ENCODE data around the gene FAM174B.
A peak's percentile ranks its signal among the peaks of the same experiment; 100 is the strongest.

Gene FAM174B

GRCh38 chr15:92681141-92681631 is 25.6 kb upstream of the FAM174B start:
- TF ChIP-seq CREB1 (IDR thresholded peaks at IDR 0.05; ENCODE audit: low read depth) = no peak
- TF ChIP-seq FOXM1 (IDR thresholded peaks at IDR 0.05; ENCODE audit: borderline replicate concordance, low read depth) = no peak
- no peak for TF ChIP-seq REST (IDR thresholded peaks at IDR 0.05; ENCODE audit: low read depth)
- TF ChIP-seq YY1 (IDR thresholded peaks at IDR 0.05; ENCODE audit: low read depth) = no peak
- no peak for TF ChIP-seq ZBTB7A (IDR thresholded peaks at IDR 0.05; ENCODE audit: low read depth)
- peak; percentile 70 for TF ChIP-seq CEBPB (IDR thresholded peaks at IDR 0.05)

GRCh38 chr15:92677999-92678398 is 22.4 kb upstream of the FAM174B start:
- TF ChIP-seq TEAD4 (IDR thresholded peaks at IDR 0.05) = no peak
- TF ChIP-seq CEBPB (IDR thresholded peaks at IDR 0.05) = no peak
- TF ChIP-seq FOXM1 (IDR thresholded peaks at IDR 0.05; ENCODE audit: borderline replicate concordance, low read depth) = no peak
- TF ChIP-seq REST (IDR thresholded peaks at IDR 0.05; ENCODE audit: low read depth) = no peak
- TF ChIP-seq CREB1 (IDR thresholded peaks at IDR 0.05; ENCODE audit: low read depth) = no peak
- no peak for TF ChIP-seq MAX (IDR thresholded peaks at IDR 0.05)
- TF ChIP-seq USF1 (IDR thresholded peaks at IDR 0.05) = no peak
- no peak for TF ChIP-seq EGR1 (IDR thresholded peaks at IDR 0.05)
- no peak for TF ChIP-seq YY1 (IDR thresholded peaks at IDR 0.05; ENCODE audit: low read depth)

GRCh38 chr15:92676561-92676960 is 21.0 kb upstream of the FAM174B start:
- TF ChIP-seq CEBPB (IDR thresholded peaks at IDR 0.05) (no peak), YY1 (IDR thresholded peaks at IDR 0.05; ENCODE audit: low read depth) (no peak), USF1 (IDR thresholded peaks at IDR 0.05) (no peak), TCF12 (IDR thresholded peaks at IDR 0.05; ENCODE audit: low read depth) (no peak), TAF1 (IDR thresholded peaks at IDR 0.05; ENCODE audit: low read depth) (no peak), CREB1 (IDR thresholded peaks at IDR 0.05; ENCODE audit: low read depth) (no peak), TEAD4 (IDR thresholded peaks at IDR 0.05) (no peak), NFIC (IDR thresholded peaks at IDR 0.05) (no peak), MAX (IDR thresholded peaks at IDR 0.05) (no peak), ZBTB7A (IDR thresholded peaks at IDR 0.05; ENCODE audit: low read depth) (no peak), EGR1 (IDR thresholded peaks at IDR 0.05) (no peak)

- no peak for TF ChIP-seq REST (IDR thresholded peaks at IDR 0.05; ENCODE audit: low read depth)
- TF ChIP-seq CEBPB (IDR thresholded peaks at IDR 0.05) = no peak
- TF ChIP-seq YY1 (IDR thresholded peaks at IDR 0.05; ENCODE audit: low read depth) = no peak
- TF ChIP-seq CREB1 (IDR thresholded peaks at IDR 0.05; ENCODE audit: low read depth) = no peak
- no peak for TF ChIP-seq MAX (IDR thresholded peaks at IDR 0.05)
- TF ChIP-seq TEAD4 (IDR thresholded peaks at IDR 0.05) = no peak
- TF ChIP-seq ZBTB7A (IDR thresholded peaks at IDR 0.05; ENCODE audit: low read depth) = no peak
- no peak for TF ChIP-seq RAD21 (IDR thresholded peaks at IDR 0.05; ENCODE audit: low read depth)
- no peak for TF ChIP-seq EGR1 (IDR thresholded peaks at IDR 0.05)
- no peak for TF ChIP-seq NFIC (IDR thresholded peaks at IDR 0.05)
- TF ChIP-seq EP300 (IDR thresholded peaks at IDR 0.05; ENCODE audit: borderline replicate concordance) = no peak
- TF ChIP-seq TCF12 (IDR thresholded peaks at IDR 0.05; ENCODE audit: low read depth) = no peak
- no peak for TF ChIP-seq TAF1 (IDR thresholded peaks at IDR 0.05; ENCODE audit: low read depth)
- TF ChIP-seq FOXM1 (IDR thresholded peaks at IDR 0.05; ENCODE audit: borderline replicate concordance, low read depth) = no peak
Observed at GRCh38 chr15:92675485-92675884, 19.9 kb upstream of the FAM174B start.

All from Ishikawa (cell line).